MM.1S (cell line): Measurements from ENCODE around the gene DACH1.
"Not testable (repeated sequence)": the region's sequence is repeated elsewhere in the genome, so short reads cannot be mapped to it uniquely, and the experiment has no call there.

ENCODE experiments used
- DNase-seq: peaks from one replicate; pipeline ENCODE4 v3.0.0-alpha.2; 2015
- H2AFZ ChIP-seq: fragments of 300-600 bp; sonication (generic); 2 replicates; pipeline ENCODE4 v1.6.0; 2016; ENCODE audit warnings: antibody characterized with exemption, low read length
- H3F3A ChIP-seq: fragments of 300-600 bp; sonication (generic); 2 replicates; pipeline ENCODE4 v1.6.1; 2016; ENCODE audit warnings: mild to moderate bottlenecking, antibody characterized with exemption, low read length, moderate library complexity, mixed read lengths; ENCODE audit not compliant: insufficient read depth
- H3K27ac ChIP-seq: fragments of 300-600 bp; sonication (generic); 2 replicates; pipeline ENCODE4 v1.5.1; 2016; ENCODE audit warnings: mild to moderate bottlenecking, low read length
- H3K27me3 ChIP-seq: fragments of 300-600 bp; sonication (generic); replicated peaks from 2 replicates; pipeline ENCODE4 v1.6.0; 2016; ENCODE audit warnings: low read length; ENCODE audit not compliant: insufficient read depth
- H3K36me3 ChIP-seq: fragments of 300-600 bp; sonication (generic); replicated peaks from 2 replicates; pipeline ENCODE4 v1.6.1; 2016; ENCODE audit warnings: mild to moderate bottlenecking, low read length, mixed read lengths; ENCODE audit not compliant: insufficient read depth
- H3K4me1 ChIP-seq: fragments of 300-600 bp; sonication (generic); 2 replicates; pipeline ENCODE4 v1.6.1; 2016; ENCODE audit warnings: low read length, mixed read lengths
- H3K4me2 ChIP-seq: fragments of 300-600 bp; sonication (generic); 2 replicates; pipeline ENCODE4 v1.6.0; 2016; ENCODE audit warnings: low read depth, low read length
- H3K4me3 ChIP-seq: fragments of 300-600 bp; sonication (generic); 2 replicates; pipeline ENCODE4 v1.5.1; 2016; ENCODE audit warnings: low read length, mixed read lengths
- H3K79me2 ChIP-seq: fragments of 300-600 bp; sonication (generic); 2 replicates; pipeline ENCODE4 v1.6.1; 2016; ENCODE audit warnings: mixed run types, low read length, mixed read lengths
- H3K9ac ChIP-seq: fragments of 300-600 bp; sonication (generic); 2 replicates; pipeline ENCODE4 v1.6.1; 2016; ENCODE audit warnings: low read length, mixed read lengths
- H3K9me2 ChIP-seq: fragments of 300-600 bp; sonication (generic); replicated peaks from 2 replicates; pipeline ENCODE4 v1.6.1; 2016; ENCODE audit warnings: mild to moderate bottlenecking, low read length, mixed read lengths; ENCODE audit not compliant: insufficient read depth
- H3K9me3 ChIP-seq: fragments of 300-600 bp; sonication (generic); replicated peaks from 2 replicates; pipeline ENCODE4 v1.6.1; 2016; ENCODE audit warnings: mild to moderate bottlenecking, low read length, mixed read lengths; ENCODE audit not compliant: insufficient read depth
- H4K20me1 ChIP-seq: fragments of 300-600 bp; sonication (generic); 2 replicates; pipeline ENCODE4 v1.6.1; 2016; ENCODE audit warnings: mild to moderate bottlenecking, low read length, moderate library complexity, mixed read lengths; ENCODE audit not compliant: insufficient read depth
- CTCF ChIP-seq: fragments of 300-600 bp; sonication (generic); IDR thresholded peaks from 2 replicates; pipeline ENCODE4 v1.5.1; 2016; ENCODE audit warnings: antibody characterized with exemption, low read length, mixed read lengths
- EZH2 ChIP-seq: fragments of 300-600 bp; sonication (generic); optimal IDR thresholded peaks from 2 replicates; pipeline ENCODE3; 2017; ENCODE audit warnings: low read depth, mild to moderate bottlenecking, antibody characterized with exemption, low read length, mixed read lengths
- EZH2phosphoT487 ChIP-seq: fragments of 300-600 bp; sonication (generic); IDR thresholded peaks from 2 replicates; pipeline ENCODE4 v1.6.1; 2018; ENCODE audit warnings: antibody characterized with exemption, low read length

Gene DACH1

GRCh38 chr13:71906448-71906847 lies 39.4 kb upstream of the DACH1 start:
- H3K27me3 ChIP-seq = no peaks in the 10 kb centered on the region
- no peaks in the 10 kb centered on the region for H3K9me2 ChIP-seq
- no peaks in the 10 kb centered on the region for H3K79me2 ChIP-seq
- H3K4me2 ChIP-seq = no peak overlapping the region
- H4K20me1 ChIP-seq = no peaks in the 10 kb centered on the region
- H3K9ac ChIP-seq = no peak overlapping the region
- no peak overlapping the region for H3K4me3 ChIP-seq
- no peak for DNase-seq
- H3K9me3 ChIP-seq = no peaks in the 10 kb centered on the region
- H2AFZ ChIP-seq = no peak overlapping the region
- no peaks in the 10 kb centered on the region for H3K4me1 ChIP-seq
- no peaks in the 10 kb centered on the region for H3K36me3 ChIP-seq
- no peaks in the 10 kb centered on the region for H3F3A ChIP-seq
- TF ChIP-seq CTCF (no peak), EZH2phosphoT487 (no peak), EZH2 (no peak)
- no peak overlapping the region for H3K27ac ChIP-seq

DNA sequence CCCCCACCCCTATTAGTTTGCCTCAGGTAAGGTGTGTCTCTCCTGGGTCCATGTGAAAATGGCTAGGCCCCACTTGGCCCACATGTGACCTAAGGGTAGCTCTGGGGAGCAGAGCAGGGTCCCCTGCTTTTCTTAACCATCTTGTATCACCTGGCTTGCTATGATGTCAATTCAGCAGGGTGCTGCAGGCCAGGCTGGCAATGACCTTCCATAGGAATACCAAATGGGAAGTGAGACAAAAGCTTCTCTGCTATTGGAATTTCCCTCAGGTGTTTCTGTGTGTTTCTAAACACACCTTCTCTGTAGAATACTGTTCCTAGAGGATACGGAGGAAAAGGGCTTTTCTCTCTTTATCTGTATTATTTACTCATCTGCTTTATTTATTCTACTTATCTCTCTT lies 35.7 kb upstream of the DACH1 start:
- Histone ChIP-seq H3K9me2 (no peaks in the 10 kb centered on the region), H2AFZ (no peak overlapping the region), H3K79me2 (no peaks in the 10 kb centered on the region), H3K4me3 (no peak overlapping the region), H3K4me1 (no peaks in the 10 kb centered on the region), H3K9ac (no peak overlapping the region), H3K4me2 (no peak overlapping the region), H3K27ac (no peak overlapping the region), H3K27me3 (no peaks in the 10 kb centered on the region), H3F3A (no peaks in the 10 kb centered on the region), H4K20me1 (no peaks in the 10 kb centered on the region), H3K9me3 (no peaks in the 10 kb centered on the region), H3K36me3 (no peaks in the 10 kb centered on the region)
- no peak for TF ChIP-seq EZH2
- DNase-seq = no peak

DNA sequence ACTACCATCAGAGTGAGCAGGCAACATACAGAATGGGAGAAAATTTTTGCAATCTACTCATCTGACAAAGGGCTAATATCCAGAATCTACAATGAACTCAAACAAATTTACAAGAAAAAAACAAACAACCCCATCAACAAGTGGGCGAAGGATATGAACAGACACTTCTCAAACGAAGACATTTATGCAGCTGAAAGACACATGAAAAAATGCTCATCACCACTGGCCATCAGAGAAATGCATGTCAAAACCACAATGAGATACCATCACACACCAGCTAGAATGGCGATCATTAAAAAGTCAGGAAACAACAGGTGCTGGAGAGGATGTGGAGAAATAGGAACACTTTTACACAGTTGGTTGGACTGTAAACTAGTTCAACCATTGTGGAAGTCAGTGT lies 26.5 kb upstream of the DACH1 start:
- H3K4me3 ChIP-seq, H3F3A ChIP-seq, H3K27ac ChIP-seq, H3K9me3 ChIP-seq, DNase-seq, H4K20me1 ChIP-seq, H2AFZ ChIP-seq, H3K9ac ChIP-seq, H3K79me2 ChIP-seq, H3K4me2 ChIP-seq, H3K9me2 ChIP-seq, H3K27me3 ChIP-seq, H3K36me3 ChIP-seq, H3K4me1 ChIP-seq: not testable (repeated sequence)

GRCh38 chr13:71886880-71887279 lies 19.9 kb upstream of the DACH1 start:
- Histone ChIP-seq H3K4me2 (no peak overlapping the region), H3K9me3 (no peaks in the 10 kb centered on the region), H4K20me1 (no peaks in the 10 kb centered on the region), H3K4me3 (no peak overlapping the region), H3K27ac (no peak overlapping the region), H3K9ac (no peak overlapping the region), H3K27me3 (no peaks in the 10 kb centered on the region), H3K4me1 (no peaks in the 10 kb centered on the region), H3K9me2 (no peaks in the 10 kb centered on the region), H3K36me3 (no peaks in the 10 kb centered on the region), H3F3A (no peaks in the 10 kb centered on the region), H2AFZ (no peak overlapping the region), H3K79me2 (no peaks in the 10 kb centered on the region)
- TF ChIP-seq EZH2 (no peak), CTCF (no peak), EZH2phosphoT487 (no peak)
- DNase-seq = no peak
